OCI-LY7 (cell line): ENCODE data around the gene NINJ1. TPM values are rescaled to one million over a fixed set of nuclear protein-coding genes. Genes with fewer than 3 reads are reported as not detected.
"Not testable (repeated sequence)": the region's sequence is repeated elsewhere in the genome, so short reads cannot be mapped to it uniquely, and the experiment has no call there.

Experiments used
- BruUV-seq: library from RNA; stranded (reverse); fragments of 400-500 nt; replicated peaks from 2 replicates; lab custom pipeline; 2021; lab: Mats Ljungman, UMichigan
- CTCF ChIA-PET: fragments of 300-600 bp; sonication (Branson Sonifier 250); formaldehyde crosslinking; loops from one replicate; lab custom pipeline; 2022; ENCODE audit warnings: antibody characterized with exemption; ENCODE audit not compliant: unreplicated experiment; lab: Charles Lee
- POLR2A ChIA-PET: fragments of 300-600 bp; sonication (Branson Sonifier 250); formaldehyde crosslinking; loops from one replicate; lab custom pipeline; 2022; ENCODE audit warnings: antibody characterized with exemption; lab: Charles Lee
- DNase-seq: peaks from one replicate; pipeline ENCODE4 v3.0.0-alpha.2; 2015; ENCODE audit warnings: low spot score
- H2AFZ ChIP-seq: fragments of 200-600 bp; sonication (generic), shearing (Covaris generic); 2 replicates; pipeline ENCODE4 v1.6.1; 2014; ENCODE audit warnings: mild to moderate bottlenecking, antibody characterized with exemption, low read length, moderate library complexity
- H3K27ac ChIP-seq: fragments of 200-600 bp; sonication (generic); 2 replicates; pipeline ENCODE4 v1.5.1; 2014; ENCODE audit warnings: mixed run types, low read depth, mild to moderate bottlenecking, moderate library complexity, low read length, inconsistent platforms; ENCODE audit not compliant: poor library complexity, severe bottlenecking
- H3K36me3 ChIP-seq: fragments of 200-600 bp; sonication (generic); 2 replicates; pipeline ENCODE4 v1.6.1; 2014; ENCODE audit warnings: mild to moderate bottlenecking, antibody characterized with exemption, low read length, moderate library complexity, mixed read lengths; ENCODE audit not compliant: insufficient read depth
- H3K4me1 ChIP-seq: fragments of 200-600 bp; sonication (generic); 2 replicates; pipeline ENCODE4 v1.5.1; 2014; ENCODE audit warnings: mild to moderate bottlenecking, low read length; ENCODE audit not compliant: insufficient read depth, poor library complexity, severe bottlenecking
- H3K4me2 ChIP-seq: fragments of 200-600 bp; sonication (generic); 2 replicates; pipeline ENCODE4 v1.6.1; 2014; ENCODE audit warnings: mild to moderate bottlenecking, low read length
- H3K4me3 ChIP-seq: fragments of 200-600 bp; sonication (generic); 2 replicates; pipeline ENCODE4 v1.5.1; 2014; ENCODE audit warnings: mild to moderate bottlenecking, low read depth, low read length; ENCODE audit not compliant: poor library complexity, severe bottlenecking
- H3K79me2 ChIP-seq: fragments of 200-600 bp; sonication (generic); 2 replicates; pipeline ENCODE4 v1.6.1; 2016; ENCODE audit warnings: low read depth, mild to moderate bottlenecking, low read length, moderate library complexity, mixed read lengths; ENCODE audit not compliant: insufficient read depth
- H3K9me2 ChIP-seq: fragments of 200-600 bp; sonication (generic); 2 replicates; pipeline ENCODE4 v1.6.1; 2016; ENCODE audit warnings: mild to moderate bottlenecking, low read length, mixed read lengths; ENCODE audit not compliant: insufficient read depth
- H3K9me3 ChIP-seq: fragments of 200-600 bp; sonication (generic); 2 replicates; pipeline ENCODE4 v1.6.1; 2014; ENCODE audit warnings: mild to moderate bottlenecking, mixed run types, low read length, mixed read lengths
- H4K20me1 ChIP-seq: fragments of 200-600 bp; sonication (generic); 2 replicates; pipeline ENCODE4 v1.6.1; 2014; ENCODE audit warnings: mild to moderate bottlenecking, antibody characterized with exemption, low read length, moderate library complexity, mixed read lengths; ENCODE audit not compliant: insufficient read depth
- CTCF ChIP-seq: fragments of 200-600 bp; sonication (generic); conservative IDR thresholded peaks from 2 replicates; pipeline ENCODE4 v1.5.1; 2014; ENCODE audit warnings: mild to moderate bottlenecking, antibody characterized with exemption, low read length, moderate library complexity, mixed read lengths
- EZH2phosphoT487 ChIP-seq: fragments of 200-600 bp; sonication (generic); IDR thresholded peaks from 2 replicates; pipeline ENCODE4 v1.6.1; 2018; ENCODE audit warnings: low read depth, borderline replicate concordance, mild to moderate bottlenecking, mixed run types, antibody characterized with exemption, low read length, moderate library complexity, mixed read lengths
- intact Hi-C: fragments of 100-400 bp; cut with micrococcal nuclease; formaldehyde crosslinking; loops from one replicate; pipeline ENCODE4 v1.10.0; 2022; ENCODE audit not compliant: unreplicated experiment
- total RNA-seq, 2 experiments: library from RNA; depleted of rRNA in 1 of 2; stranded (reverse); fragments of >200 nt in 1 of 2; shearing (Covaris generic) in 1 of 2; gene quantifications; 2 replicates each; pipeline ENCODE4 v1.2.3, GENCODE V29; 2014 to 2022

The NINJ1 gene
- total RNA-seq, 2 experiments from 2014 or later, result 13.3 to 18.3 TPM

- Histone ChIP-seq H3K9me2 (no peaks in the 10 kb centered on the region), H3K27ac (no peak overlapping the region), H2AFZ (no peak overlapping the region), H3K9me3 (peaks cover 17% of the 10 kb centered on the region), H3K79me2 (no peaks in the 10 kb centered on the region), H3K4me1 (peaks cover 31% of the 10 kb centered on the region), H3K36me3 (no peaks in the 10 kb centered on the region), H3K4me3 (no peak overlapping the region), H3K4me2 (no peak overlapping the region), H4K20me1 (no peaks in the 10 kb centered on the region)
- POLR2A ChIA-PET, result interaction anchor here (0.7 to 1.0 kb wide), 2 partner anchors 153 to 462 kb away, joined by 3 to 5 read pairs; no protein-coding TSS in a partner anchor
- BruUV-seq, result no TSS peak
- DNase-seq, result no peak
- intact Hi-C loops, result loop anchor here (10.0 kb wide), 2 partner anchors 457 to 857 kb away; no protein-coding TSS in a partner anchor
- CTCF ChIA-PET, result interaction anchor here (0.7 kb wide), 1 partner anchor 112 kb away, joined by 3 read pairs; no protein-coding TSS in a partner anchor
- TF ChIP-seq EZH2phosphoT487 (no peak), CTCF (no peak)
Observed at GRCh38 chr9:93107825-93108161, 26.3 kb downstream of the NINJ1 start.

GRCh38 chr9:93107151-93107824, 26.8 kb downstream of the NINJ1 start:
- Histone ChIP-seq H4K20me1 (no peaks in the 10 kb centered on the region), H3K9me3 (peaks cover 21% of the 10 kb centered on the region), H2AFZ (no peak overlapping the region), H3K9me2 (no peaks in the 10 kb centered on the region), H3K4me1 (peaks cover 31% of the 10 kb centered on the region), H3K27ac (no peak overlapping the region), H3K79me2 (no peaks in the 10 kb centered on the region), H3K4me2 (no peak overlapping the region), H3K36me3 (no peaks in the 10 kb centered on the region), H3K4me3 (no peak overlapping the region)
- ChIA-PET POLR2A (interaction anchor here (0.7 to 1.0 kb wide), 3 partner anchors 27 to 463 kb away, joined by 3 to 5 read pairs (median 3); partner anchors contain the start of gene NINJ1), CTCF (interaction anchor here (0.6 kb wide), 1 partner anchor 570 kb away, joined by 3 read pairs; no protein-coding TSS in a partner anchor)
- no peak for DNase-seq
- TF ChIP-seq CTCF (no peak), EZH2phosphoT487 (no peak)
- BruUV-seq, result no TSS peak
- intact Hi-C loops, result loop anchor here (10.0 kb wide), 2 partner anchors 458 to 858 kb away; no protein-coding TSS in a partner anchor

- Histone ChIP-seq H3K9me2 (no peaks in the 10 kb centered on the region), H3K79me2 (no peaks in the 10 kb centered on the region), H3K4me3 (no peak overlapping the region), H3K4me1 (peaks cover 24% of the 10 kb centered on the region), H4K20me1 (no peaks in the 10 kb centered on the region), H2AFZ (no peak overlapping the region), H3K9me3 (peaks cover 22% of the 10 kb centered on the region), H3K27ac (no peak overlapping the region), H3K36me3 (no peaks in the 10 kb centered on the region), H3K4me2 (no peak overlapping the region)
- intact Hi-C loops, result loop anchor here (10.0 kb wide), 2 partner anchors 459 to 859 kb away; no protein-coding TSS in a partner anchor
- no peak for DNase-seq
- ChIA-PET POLR2A (interaction anchor here (0.7 to 1.3 kb wide), 4 partner anchors 9 to 47 kb away, joined by 3 read pairs; partner anchors contain the start of gene CARD19), CTCF (no interaction called here)
- BruUV-seq, result no TSS peak
- TF ChIP-seq CTCF, result no peak
- TF ChIP-seq EZH2phosphoT487, result no peak
Observed at GRCh38 chr9:93105620-93106019, 28.4 kb downstream of the NINJ1 start.

GRCh38 chr9:93101086-93101485, 33.0 kb downstream of the NINJ1 start:
- CTCF ChIA-PET, BruUV-seq, H3K4me3 ChIP-seq, POLR2A ChIA-PET, DNase-seq, H3K79me2 ChIP-seq, H3K27ac ChIP-seq, H3K4me2 ChIP-seq, H3K9me2 ChIP-seq, H4K20me1 ChIP-seq, H2AFZ ChIP-seq, H3K36me3 ChIP-seq: not testable (repeated sequence)
- Histone ChIP-seq H3K9me3 (peaks cover 24% of the 10 kb centered on the region), H3K4me1 (peaks cover 13% of the 10 kb centered on the region)
- intact Hi-C loops, result loop anchor here (10.0 kb wide), 2 partner anchors 464 to 864 kb away; no protein-coding TSS in a partner anchor
